GM18511 (cell line): ENCODE measurements around the gene SEMA5B.

Experiments used
- ATAC-seq: cut with Tn5 transposase; IDR thresholded peaks from one replicate; pipeline ENCODE4 v1.9.1; 2021; ENCODE audit warnings: mild to moderate bottlenecking, moderate library complexity; ENCODE audit not compliant: unreplicated experiment

Gene SEMA5B

GRCh38 chr3:122868322-122868721, 159.2 kb downstream of the SEMA5B start:
- no peak for ATAC-seq

- ATAC-seq, result no peak
These were observed 163.1 kb downstream of the SEMA5B start for GRCh38 chr3:122864498-122864897.

DNA sequence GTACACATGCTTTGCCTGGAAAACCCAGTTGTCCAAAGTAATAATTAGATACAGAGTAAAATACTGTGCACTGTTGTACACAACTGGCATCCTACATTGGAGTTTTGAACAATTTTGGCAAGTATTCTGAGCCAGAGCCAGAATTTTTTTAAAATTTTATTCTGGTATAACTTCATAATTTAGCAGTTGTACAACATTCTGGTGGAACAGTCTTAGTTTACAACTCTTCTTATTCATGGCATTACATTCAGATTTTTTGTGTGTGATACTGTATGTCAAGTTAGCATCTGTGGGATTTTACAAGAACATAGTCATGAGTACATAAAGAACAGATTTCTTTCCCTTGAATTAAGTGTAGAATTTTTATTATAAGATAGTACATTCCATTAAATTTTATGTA, 165.2 kb downstream of the SEMA5B start:
- ATAC-seq, result no peak
